HG03196 (cell line): Measurements from ENCODE around the gene PTGR3.

ENCODE experiments used
- ATAC-seq: cut with Tn5 transposase; IDR thresholded peaks from one replicate; pipeline ENCODE4 v1.9.1; 2021; ENCODE audit not compliant: unreplicated experiment

Gene PTGR3

GRCh38 chr18:75170916-75171315 lies 38.0 kb downstream of the PTGR3 start:
- no peak for ATAC-seq

- no peak for ATAC-seq
Observed at GRCh38 chr18:75170022-75170789, 38.7 kb downstream of the PTGR3 start.

GRCh38 chr18:75169411-75169810 lies 39.5 kb downstream of the PTGR3 start:
- no peak for ATAC-seq

GRCh38 chr18:75168619-75169018 lies 40.3 kb downstream of the PTGR3 start:
- no peak for ATAC-seq

GRCh38 chr18:75167759-75168618 lies 41.0 kb downstream of the PTGR3 start:
- no peak for ATAC-seq

- no peak for ATAC-seq
Observed at GRCh38 chr18:75167137-75167536, 41.8 kb downstream of the PTGR3 start.

GRCh38 chr18:75165926-75166325 lies 43.0 kb downstream of the PTGR3 start:
- no peak for ATAC-seq

GRCh38 chr18:75164479-75164878 lies 44.5 kb downstream of the PTGR3 start:
- ATAC-seq = no peak

GRCh38 chr18:75163736-75164135 lies 45.2 kb downstream of the PTGR3 start:
- ATAC-seq = no peak

GRCh38 chr18:75162978-75163377 lies 46.0 kb downstream of the PTGR3 start:
- ATAC-seq = no peak

- no peak for ATAC-seq
Observed at GRCh38 chr18:75162467-75162866, 46.5 kb downstream of the PTGR3 start.

GRCh38 chr18:75161256-75162028 lies 47.5 kb downstream of the PTGR3 start:
- ATAC-seq = peak; percentile 63

- no peak for ATAC-seq
Observed at GRCh38 chr18:75160364-75160763, 48.6 kb downstream of the PTGR3 start.

- ATAC-seq = no peak
Observed at GRCh38 chr18:75159646-75160356, 49.1 kb downstream of the PTGR3 start.

GRCh38 chr18:75159238-75159518 lies 49.8 kb downstream of the PTGR3 start:
- no peak for ATAC-seq
